BJ (cell line): ENCODE measurements around the gene LRCOL1. TPM values are rescaled to one million over a fixed set of nuclear protein-coding genes. Genes with fewer than 3 reads are reported as not detected.

Experiments used
- CTCF ChIA-PET: fragments of 350-600 bp; formaldehyde crosslinking; extraction: SDS; loops from one replicate; lab custom pipeline; 2021; ENCODE audit warnings: antibody characterized with exemption, inconsistent platforms; lab: Yijun Ruan, JAX
- POLR2A ChIA-PET: fragments of 300-600 bp; sonication (Branson Sonifier 250); formaldehyde crosslinking; extraction: SDS; loops from one replicate; lab custom pipeline; 2021; ENCODE audit warnings: antibody characterized with exemption; lab: Charles Lee
- DNase-seq: peaks from one replicate; pipeline ENCODE4 v3.0.0-alpha.2; 2011; ENCODE audit warnings: low read depth
- H3K27me3 ChIP-seq: 2 replicates; pipeline ENCODE4 v1.6.0; 2011; ENCODE audit warnings: low read length; ENCODE audit not compliant: control insufficient read depth, insufficient read depth
- H3K36me3 ChIP-seq: 2 replicates; pipeline ENCODE4 v1.5.1; 2011; ENCODE audit warnings: low read length; ENCODE audit not compliant: control insufficient read depth, insufficient read depth
- H3K4me3 ChIP-seq: 2 replicates; pipeline ENCODE4 v1.5.1; 2011; ENCODE audit warnings: low read depth, mild to moderate bottlenecking, control low read depth, low read length
- polyA plus RNA-seq: library from polyadenylated mRNA; depleted of rRNA; stranded (reverse); fragments of >200 nt; gene quantifications from 2 replicates; pipeline ENCODE4 v1.2.3, GENCODE V29; 2011
- TF ChIP-seq, protein P1 (sequence below): IDR thresholded peaks from 2 replicates; pipeline ENCODE4 v1.5.1; 2011; ENCODE audit warnings: low read depth, mild to moderate bottlenecking, control low read depth, inconsistent platforms, low read length, moderate library complexity; ENCODE audit not compliant: insufficient read depth

LRCOL1 gene
- polyA plus RNA-seq, 1 experiment: 0.15 TPM

DNA sequence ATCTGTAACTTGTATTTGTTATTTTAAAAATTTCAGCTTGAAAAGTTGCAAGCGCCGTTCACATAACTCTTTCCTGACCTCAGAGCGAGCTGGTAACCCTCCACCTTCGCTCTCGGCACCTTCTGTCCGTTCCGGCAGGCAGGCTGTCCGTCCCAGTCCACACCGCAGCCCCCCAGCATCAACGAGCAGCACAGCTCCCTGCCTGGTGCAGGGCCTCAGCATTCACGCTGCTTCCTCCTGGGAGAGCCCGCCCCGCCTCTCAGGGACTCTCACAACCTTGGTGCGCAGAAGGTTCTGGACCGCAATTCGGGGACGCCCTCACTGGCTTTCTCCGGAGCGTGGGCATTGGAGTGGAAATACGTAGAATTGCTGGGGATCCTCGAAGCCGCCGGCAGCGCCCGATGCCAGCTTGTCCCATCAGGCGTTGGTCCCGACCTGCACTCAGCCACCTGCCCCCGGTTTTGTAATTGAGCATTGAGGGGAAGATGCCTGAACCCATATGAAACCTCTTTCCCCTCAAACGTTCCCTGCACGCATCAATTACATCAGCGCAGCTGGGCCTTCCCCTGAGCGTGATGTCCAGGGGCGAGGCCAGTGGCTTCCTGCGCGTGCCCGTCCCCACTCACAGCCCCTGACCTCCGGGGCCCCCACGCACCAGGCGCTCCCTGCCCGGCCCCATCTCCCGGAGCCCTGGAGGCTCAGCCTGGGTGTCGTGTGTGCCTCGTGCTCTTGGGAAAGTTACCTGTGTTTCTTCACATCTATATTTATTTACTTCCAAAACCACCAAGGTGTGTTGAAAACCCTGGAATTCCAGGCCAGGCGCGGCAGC, 19.1 kb downstream of the LRCOL1 start:
- H3K4me3 ChIP-seq: no peak overlapping the region
- ChIA-PET POLR2A (no interaction called here), CTCF (no interaction called here)
- no peaks in the 10 kb centered on the region for H3K36me3 ChIP-seq
- H3K27me3 ChIP-seq: no peaks in the 10 kb centered on the region
- no peak for DNase-seq
- TF ChIP-seq, protein P1, sequence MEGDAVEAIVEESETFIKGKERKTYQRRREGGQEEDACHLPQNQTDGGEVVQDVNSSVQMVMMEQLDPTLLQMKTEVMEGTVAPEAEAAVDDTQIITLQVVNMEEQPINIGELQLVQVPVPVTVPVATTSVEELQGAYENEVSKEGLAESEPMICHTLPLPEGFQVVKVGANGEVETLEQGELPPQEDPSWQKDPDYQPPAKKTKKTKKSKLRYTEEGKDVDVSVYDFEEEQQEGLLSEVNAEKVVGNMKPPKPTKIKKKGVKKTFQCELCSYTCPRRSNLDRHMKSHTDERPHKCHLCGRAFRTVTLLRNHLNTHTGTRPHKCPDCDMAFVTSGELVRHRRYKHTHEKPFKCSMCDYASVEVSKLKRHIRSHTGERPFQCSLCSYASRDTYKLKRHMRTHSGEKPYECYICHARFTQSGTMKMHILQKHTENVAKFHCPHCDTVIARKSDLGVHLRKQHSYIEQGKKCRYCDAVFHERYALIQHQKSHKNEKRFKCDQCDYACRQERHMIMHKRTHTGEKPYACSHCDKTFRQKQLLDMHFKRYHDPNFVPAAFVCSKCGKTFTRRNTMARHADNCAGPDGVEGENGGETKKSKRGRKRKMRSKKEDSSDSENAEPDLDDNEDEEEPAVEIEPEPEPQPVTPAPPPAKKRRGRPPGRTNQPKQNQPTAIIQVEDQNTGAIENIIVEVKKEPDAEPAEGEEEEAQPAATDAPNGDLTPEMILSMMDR: no peak

DNA sequence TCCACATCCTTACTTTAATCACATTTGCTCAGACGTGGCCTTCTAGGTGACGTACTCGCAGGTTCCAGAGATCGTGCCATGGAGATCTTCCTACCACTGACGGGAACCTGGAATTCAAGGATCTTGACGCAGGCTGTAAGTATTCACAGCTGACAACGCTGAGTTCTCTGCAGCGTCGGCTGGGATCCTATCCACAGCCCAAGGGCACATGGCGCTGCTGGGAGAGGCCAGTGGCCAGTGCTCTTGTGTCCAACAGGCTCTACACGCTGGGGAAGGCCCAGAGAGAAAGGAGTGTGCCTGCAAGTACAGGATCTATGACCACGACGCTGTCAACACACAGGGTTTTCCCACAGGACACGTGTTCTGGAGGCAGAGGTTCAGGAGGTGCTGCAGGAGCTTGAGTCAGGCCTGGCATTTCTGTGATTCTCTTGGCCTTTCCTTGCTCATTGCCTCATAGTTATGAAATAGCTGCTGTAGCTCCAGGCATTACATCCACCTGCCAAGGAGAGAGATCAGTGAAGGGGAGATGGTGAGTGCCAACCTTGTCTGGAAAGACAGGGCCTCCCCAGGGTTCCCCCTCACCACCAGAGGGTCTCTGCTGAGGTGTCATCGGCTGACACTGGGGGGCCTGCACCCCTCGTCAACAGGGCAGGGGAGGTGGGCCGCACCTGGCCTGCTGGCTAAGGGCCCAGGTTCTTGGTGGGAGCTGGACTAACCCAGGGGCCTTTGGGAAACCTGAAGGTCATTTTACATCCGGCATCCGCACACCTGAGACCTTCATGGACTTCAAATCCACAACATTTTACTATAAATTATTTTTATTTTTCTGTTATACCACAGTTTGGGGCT, 21.3 kb downstream of the LRCOL1 start:
- H3K4me3 ChIP-seq: no peak overlapping the region
- no peak for DNase-seq
- no peaks in the 10 kb centered on the region for H3K36me3 ChIP-seq
- ChIA-PET POLR2A (no interaction called here), CTCF (interaction anchor here (0.6 to 0.7 kb wide), 2 partner anchors 21 to 28 kb away, joined by 3 read pairs; no protein-coding TSS in a partner anchor)
- H3K27me3 ChIP-seq: no peaks in the 10 kb centered on the region
- TF ChIP-seq, protein P1: no peak

DNA sequence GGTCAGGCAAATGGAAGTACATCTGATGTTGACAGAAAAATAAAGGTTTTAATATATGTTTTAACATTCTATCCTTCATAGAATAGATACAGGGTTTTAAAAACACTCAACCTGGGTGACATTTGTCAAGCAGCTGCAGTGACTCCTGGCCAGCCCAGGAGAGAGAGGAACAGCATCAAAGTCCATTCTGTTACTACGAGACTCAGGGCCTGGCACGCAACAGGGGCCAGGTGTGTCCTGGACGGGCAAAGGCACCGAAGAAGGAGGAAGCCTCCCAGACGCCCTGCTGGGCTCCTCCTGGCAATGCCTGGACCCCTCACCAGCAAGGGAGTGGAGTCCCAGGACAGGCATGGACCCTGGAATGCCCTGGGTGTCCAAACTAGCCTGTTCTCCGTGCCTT, 22.1 kb downstream of the LRCOL1 start:
- TF ChIP-seq, protein P1: no peak
- no peak overlapping the region for H3K4me3 ChIP-seq
- no peaks in the 10 kb centered on the region for H3K27me3 ChIP-seq
- DNase-seq: no peak
- ChIA-PET CTCF (no interaction called here), POLR2A (no interaction called here)
- H3K36me3 ChIP-seq: no peaks in the 10 kb centered on the region

- Histone ChIP-seq H3K27me3 (no peaks in the 10 kb centered on the region), H3K36me3 (no peaks in the 10 kb centered on the region), H3K4me3 (no peak overlapping the region)
- DNase-seq: no peak
- TF ChIP-seq, protein P1: no peak
- POLR2A ChIA-PET: no interaction called here
- CTCF ChIA-PET: no interaction called here
Measured at GRCh38 chr12:132587781-132588180, 22.6 kb downstream of the LRCOL1 start.

- ChIA-PET POLR2A (no interaction called here), CTCF (no interaction called here)
- DNase-seq: no peak
- H3K4me3 ChIP-seq: no peak overlapping the region
- TF ChIP-seq, protein P1: no peak
- H3K36me3 ChIP-seq: no peaks in the 10 kb centered on the region
- no peaks in the 10 kb centered on the region for H3K27me3 ChIP-seq
Measured at GRCh38 chr12:132586929-132587328, 23.5 kb downstream of the LRCOL1 start.
